ENCODE results near the gene PDHX. TPM values are rescaled to one million over a fixed set of nuclear protein-coding genes. Genes with fewer than 3 reads are reported as not detected.

PDHX gene
- total RNA-seq, 1 donor from 2014 or later: 40.3 TPM

- no peaks in the 10 kb centered on the region for H3K9me3 Mint-ChIP-seq
- H3K27me3 Mint-ChIP-seq: peaks cover 9% of the 10 kb centered on the region
- TF ChIP-seq, protein P1, sequence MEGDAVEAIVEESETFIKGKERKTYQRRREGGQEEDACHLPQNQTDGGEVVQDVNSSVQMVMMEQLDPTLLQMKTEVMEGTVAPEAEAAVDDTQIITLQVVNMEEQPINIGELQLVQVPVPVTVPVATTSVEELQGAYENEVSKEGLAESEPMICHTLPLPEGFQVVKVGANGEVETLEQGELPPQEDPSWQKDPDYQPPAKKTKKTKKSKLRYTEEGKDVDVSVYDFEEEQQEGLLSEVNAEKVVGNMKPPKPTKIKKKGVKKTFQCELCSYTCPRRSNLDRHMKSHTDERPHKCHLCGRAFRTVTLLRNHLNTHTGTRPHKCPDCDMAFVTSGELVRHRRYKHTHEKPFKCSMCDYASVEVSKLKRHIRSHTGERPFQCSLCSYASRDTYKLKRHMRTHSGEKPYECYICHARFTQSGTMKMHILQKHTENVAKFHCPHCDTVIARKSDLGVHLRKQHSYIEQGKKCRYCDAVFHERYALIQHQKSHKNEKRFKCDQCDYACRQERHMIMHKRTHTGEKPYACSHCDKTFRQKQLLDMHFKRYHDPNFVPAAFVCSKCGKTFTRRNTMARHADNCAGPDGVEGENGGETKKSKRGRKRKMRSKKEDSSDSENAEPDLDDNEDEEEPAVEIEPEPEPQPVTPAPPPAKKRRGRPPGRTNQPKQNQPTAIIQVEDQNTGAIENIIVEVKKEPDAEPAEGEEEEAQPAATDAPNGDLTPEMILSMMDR (conservative IDR thresholded peaks at IDR 0.05): no peak
- H3K4me3 Mint-ChIP-seq: no peak overlapping the region
- no peak for DNase-seq (ENCODE audit: extremely low spot score, unreplicated experiment)
- H3K36me3 Mint-ChIP-seq: no peaks in the 10 kb centered on the region
- H3K27ac Mint-ChIP-seq: no peak overlapping the region
- no peaks in the 10 kb centered on the region for H3K4me1 Mint-ChIP-seq (ENCODE audit: unreplicated experiment)
Observed at GRCh38 chr11:35040221-35040942, 124.0 kb downstream of the PDHX start.

- Mint-ChIP-seq H3K27ac (no peak overlapping the region), H3K27me3 (peaks cover 9% of the 10 kb centered on the region), H3K36me3 (no peaks in the 10 kb centered on the region), H3K4me3 (no peak overlapping the region), H3K9me3 (no peaks in the 10 kb centered on the region), H3K4me1 (ENCODE audit: unreplicated experiment) (no peaks in the 10 kb centered on the region)
- TF ChIP-seq, protein P1 (conservative IDR thresholded peaks at IDR 0.05): no peak
- no peak for DNase-seq (ENCODE audit: extremely low spot score, unreplicated experiment)
Observed at GRCh38 chr11:35041070-35041554, 124.7 kb downstream of the PDHX start.

- Mint-ChIP-seq H3K4me1 (ENCODE audit: unreplicated experiment) (no peaks in the 10 kb centered on the region), H3K36me3 (no peaks in the 10 kb centered on the region), H3K27me3 (peaks cover 9% of the 10 kb centered on the region), H3K4me3 (no peak overlapping the region), H3K27ac (no peak overlapping the region), H3K9me3 (no peaks in the 10 kb centered on the region)
- TF ChIP-seq, protein P1 (conservative IDR thresholded peaks at IDR 0.05): no peak
- DNase-seq (ENCODE audit: extremely low spot score, unreplicated experiment): no peak
Observed at GRCh38 chr11:35042224-35042623, 125.8 kb downstream of the PDHX start.

- no peaks in the 10 kb centered on the region for H3K4me1 Mint-ChIP-seq (ENCODE audit: unreplicated experiment)
- H3K27me3 Mint-ChIP-seq: peaks cover 9% of the 10 kb centered on the region
- DNase-seq (ENCODE audit: extremely low spot score, unreplicated experiment): no peak
- no peak overlapping the region for H3K4me3 Mint-ChIP-seq
- H3K27ac Mint-ChIP-seq: no peak overlapping the region
- TF ChIP-seq, protein P1 (conservative IDR thresholded peaks at IDR 0.05): no peak
- H3K36me3 Mint-ChIP-seq: no peaks in the 10 kb centered on the region
- H3K9me3 Mint-ChIP-seq: no peaks in the 10 kb centered on the region
Observed at GRCh38 chr11:35042913-35043312, 126.5 kb downstream of the PDHX start.

- DNase-seq (ENCODE audit: extremely low spot score, unreplicated experiment): no peak
- Mint-ChIP-seq H3K36me3 (no peaks in the 10 kb centered on the region), H3K9me3 (peaks cover 6% of the 10 kb centered on the region), H3K27me3 (peaks cover 13% of the 10 kb centered on the region), H3K27ac (no peak overlapping the region), H3K4me3 (no peak overlapping the region), H3K4me1 (ENCODE audit: unreplicated experiment) (no peaks in the 10 kb centered on the region)
- TF ChIP-seq, protein P1 (conservative IDR thresholded peaks at IDR 0.05): no peak
Observed at GRCh38 chr11:35043936-35044335, 127.5 kb downstream of the PDHX start.
